Uterus (tissue), 2 donors: Measurements from ENCODE around the gene TMA7B.

Source experiments
- CTCF ChIP-seq, 4 experiments: fragments of 200-600 bp in 2 of 4; fragments of 450-650 bp in 2 of 4; sonication (generic) in 2 of 4; IDR thresholded peaks; one replicate each; pipeline ENCODE4 v1.5.1; 2016 to 2019; ENCODE audit warnings: antibody characterized with exemption in 4 of 4, mild to moderate bottlenecking in 2 of 4, moderate library complexity in 1 of 4
- POLR2A ChIP-seq, 2 donors: fragments of 450-650 bp; IDR thresholded peaks; one replicate each; pipeline ENCODE4 v1.6.1; 2016; ENCODE audit warnings: antibody characterized with exemption in 2 of 2, mild to moderate bottlenecking in 1 of 2, moderate library complexity in 1 of 2

GRCh38 chr22:39952347-39952746 lies 7.8 kb upstream of the TMA7B start:
- TF ChIP-seq CTCF (IDR thresholded peaks at IDR 0.05) (no peak), POLR2A (IDR thresholded peaks at IDR 0.05) (no peak)
